ENCODE measurements around the gene PPP1R13L.

DNA sequence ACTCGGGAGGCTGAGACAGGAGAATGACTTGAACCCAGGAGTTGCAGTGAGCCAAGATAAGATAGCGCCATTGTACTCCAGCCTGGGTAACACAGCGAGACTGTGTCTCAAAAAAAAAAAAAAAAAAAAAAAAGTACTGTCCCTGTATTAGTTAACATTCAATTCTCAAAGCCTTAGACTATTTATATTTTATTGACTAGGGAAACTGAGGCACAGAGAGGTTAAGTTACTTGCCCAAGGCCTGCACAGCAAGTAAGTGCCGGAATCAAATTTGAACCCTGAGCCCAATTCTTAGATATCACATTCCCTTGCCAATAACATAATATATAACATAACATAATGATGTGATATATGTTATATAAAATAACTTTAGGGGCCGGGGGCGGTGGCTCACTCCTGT lies 65.2 kb downstream of the PPP1R13L start:
- TF ChIP-seq, protein P1, sequence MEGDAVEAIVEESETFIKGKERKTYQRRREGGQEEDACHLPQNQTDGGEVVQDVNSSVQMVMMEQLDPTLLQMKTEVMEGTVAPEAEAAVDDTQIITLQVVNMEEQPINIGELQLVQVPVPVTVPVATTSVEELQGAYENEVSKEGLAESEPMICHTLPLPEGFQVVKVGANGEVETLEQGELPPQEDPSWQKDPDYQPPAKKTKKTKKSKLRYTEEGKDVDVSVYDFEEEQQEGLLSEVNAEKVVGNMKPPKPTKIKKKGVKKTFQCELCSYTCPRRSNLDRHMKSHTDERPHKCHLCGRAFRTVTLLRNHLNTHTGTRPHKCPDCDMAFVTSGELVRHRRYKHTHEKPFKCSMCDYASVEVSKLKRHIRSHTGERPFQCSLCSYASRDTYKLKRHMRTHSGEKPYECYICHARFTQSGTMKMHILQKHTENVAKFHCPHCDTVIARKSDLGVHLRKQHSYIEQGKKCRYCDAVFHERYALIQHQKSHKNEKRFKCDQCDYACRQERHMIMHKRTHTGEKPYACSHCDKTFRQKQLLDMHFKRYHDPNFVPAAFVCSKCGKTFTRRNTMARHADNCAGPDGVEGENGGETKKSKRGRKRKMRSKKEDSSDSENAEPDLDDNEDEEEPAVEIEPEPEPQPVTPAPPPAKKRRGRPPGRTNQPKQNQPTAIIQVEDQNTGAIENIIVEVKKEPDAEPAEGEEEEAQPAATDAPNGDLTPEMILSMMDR (IDR thresholded peaks at IDR 0.05; ENCODE audit: low read length): no peak
- no peak for TF ChIP-seq EZH2 (IDR thresholded peaks at IDR 0.05; ENCODE audit: borderline replicate concordance, low read length)
